Left ventricle myocardium inferior (tissue), 1 donor: ENCODE data around the gene SLX4. TPM values are rescaled to one million over a fixed set of nuclear protein-coding genes. Genes with fewer than 3 reads are reported as not detected.

Source experiments
- DNase-seq: peaks from one replicate; pipeline ENCODE4 v3.0.0-alpha.2; 2020
- H3K27ac ChIP-seq: fragments of 200-600 bp; replicated peaks from 2 replicates; pipeline ENCODE4 v1.8.0; 2021
- H3K27me3 ChIP-seq: fragments of 200-600 bp; 2 replicates; pipeline ENCODE4 v1.8.0; 2021; ENCODE audit warnings: low read depth
- H3K36me3 ChIP-seq: fragments of 200-600 bp; 2 replicates; pipeline ENCODE4 v1.8.0; 2021
- H3K4me1 ChIP-seq: fragments of 200-600 bp; 2 replicates; pipeline ENCODE4 v1.8.0; 2021
- H3K4me3 ChIP-seq: fragments of 200-600 bp; 2 replicates; pipeline ENCODE4 v1.8.0; 2021; ENCODE audit warnings: mild to moderate bottlenecking, moderate library complexity
- H3K9me3 ChIP-seq: fragments of 200-600 bp; replicated peaks from 2 replicates; pipeline ENCODE4 v1.8.0; 2021
- intact Hi-C: fragments of 100-400 bp; cut with micrococcal nuclease; formaldehyde crosslinking; loops from one replicate; pipeline ENCODE4 v1.11.0; 2022
- total RNA-seq: library from RNA; stranded (reverse); fragmentation: NEBNext Ultra II Directional; extraction: Animal tissue kit (Norgen Biotek cat#: 25700); gene quantifications from one replicate; pipeline ENCODE4 v1.2.1, GENCODE V29; 2021
- TF ChIP-seq, protein P1 (sequence below): fragments of 200-600 bp; IDR thresholded peaks from 2 replicates; pipeline ENCODE4 v1.8.0; 2021; ENCODE audit warnings: antibody characterized with exemption, mild to moderate bottlenecking, borderline replicate concordance
- donor health status: DM: no; HTN: yes; CAD: no; lungs with severe emphysema.

The SLX4 gene
- total RNA-seq, 1 donor from 2014 or later: 2.5 TPM

DNA sequence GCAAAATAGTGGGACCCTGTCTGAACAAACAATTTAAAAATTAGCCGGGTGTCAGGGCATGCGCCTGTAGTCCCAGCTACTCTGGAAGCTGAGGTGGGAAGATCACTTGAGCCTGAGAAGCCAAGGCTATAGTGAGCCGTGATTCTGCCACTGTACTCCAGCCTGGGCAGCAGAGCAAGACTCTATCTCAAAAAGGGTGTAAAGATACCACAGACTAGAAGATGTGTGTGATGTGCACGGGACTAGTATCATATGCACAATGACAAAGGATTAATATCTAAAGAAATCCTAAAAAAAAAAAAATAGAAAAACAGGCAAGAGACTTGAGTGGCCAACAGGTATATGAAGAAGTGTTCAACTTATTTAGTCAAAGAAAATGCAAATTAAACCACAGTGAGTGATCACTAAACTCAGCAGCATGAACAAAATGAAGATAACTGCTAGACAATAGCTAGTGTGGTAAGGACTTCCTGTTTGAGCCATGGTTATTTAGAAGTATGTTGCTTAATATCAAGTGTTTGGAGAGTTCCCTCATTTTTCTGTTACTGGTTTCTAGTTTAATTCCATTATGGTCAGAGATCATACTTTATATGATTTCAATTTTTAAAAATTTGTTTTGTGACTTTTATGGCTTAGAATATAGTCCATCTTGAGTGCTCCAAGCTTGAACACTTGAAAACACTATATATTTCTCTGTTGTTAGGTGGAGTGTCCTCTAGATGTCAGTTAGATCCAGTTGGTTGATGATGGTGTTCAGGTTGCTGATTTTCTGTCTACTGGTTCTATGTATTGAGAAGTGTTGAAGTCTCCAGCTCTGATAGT, 14.7 kb upstream of the SLX4 start:
- DNase-seq: no peak
- H3K9me3 ChIP-seq: no peaks in the 10 kb centered on the region
- H3K27me3 ChIP-seq: no peaks in the 10 kb centered on the region
- no peak overlapping the region for H3K27ac ChIP-seq
- H3K4me3 ChIP-seq: no peak overlapping the region
- TF ChIP-seq, protein P1, sequence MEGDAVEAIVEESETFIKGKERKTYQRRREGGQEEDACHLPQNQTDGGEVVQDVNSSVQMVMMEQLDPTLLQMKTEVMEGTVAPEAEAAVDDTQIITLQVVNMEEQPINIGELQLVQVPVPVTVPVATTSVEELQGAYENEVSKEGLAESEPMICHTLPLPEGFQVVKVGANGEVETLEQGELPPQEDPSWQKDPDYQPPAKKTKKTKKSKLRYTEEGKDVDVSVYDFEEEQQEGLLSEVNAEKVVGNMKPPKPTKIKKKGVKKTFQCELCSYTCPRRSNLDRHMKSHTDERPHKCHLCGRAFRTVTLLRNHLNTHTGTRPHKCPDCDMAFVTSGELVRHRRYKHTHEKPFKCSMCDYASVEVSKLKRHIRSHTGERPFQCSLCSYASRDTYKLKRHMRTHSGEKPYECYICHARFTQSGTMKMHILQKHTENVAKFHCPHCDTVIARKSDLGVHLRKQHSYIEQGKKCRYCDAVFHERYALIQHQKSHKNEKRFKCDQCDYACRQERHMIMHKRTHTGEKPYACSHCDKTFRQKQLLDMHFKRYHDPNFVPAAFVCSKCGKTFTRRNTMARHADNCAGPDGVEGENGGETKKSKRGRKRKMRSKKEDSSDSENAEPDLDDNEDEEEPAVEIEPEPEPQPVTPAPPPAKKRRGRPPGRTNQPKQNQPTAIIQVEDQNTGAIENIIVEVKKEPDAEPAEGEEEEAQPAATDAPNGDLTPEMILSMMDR: no peak
- no peaks in the 10 kb centered on the region for H3K4me1 ChIP-seq
- no peaks in the 10 kb centered on the region for H3K36me3 ChIP-seq
- intact Hi-C loops: no loop called here

- TF ChIP-seq, protein P1: no peak
These were observed 13.9 kb upstream of the SLX4 start for GRCh38 chr16:3625331-3625730.

GRCh38 chr16:3623642-3624041, 12.2 kb upstream of the SLX4 start:
- H3K27me3 ChIP-seq: no peaks in the 10 kb centered on the region
- no peaks in the 10 kb centered on the region for H3K9me3 ChIP-seq
- TF ChIP-seq, protein P1: no peak
- no peak overlapping the region for H3K4me3 ChIP-seq
- no peaks in the 10 kb centered on the region for H3K36me3 ChIP-seq
- H3K4me1 ChIP-seq: no peaks in the 10 kb centered on the region
- intact Hi-C loops: no loop called here
- no peak for DNase-seq
- no peak overlapping the region for H3K27ac ChIP-seq

More at GRCh38 chr16:3625331-3625730, 13.9 kb upstream of the SLX4 start:
- no peaks in the 10 kb centered on the region for H3K9me3 ChIP-seq
- H3K36me3 ChIP-seq: no peaks in the 10 kb centered on the region
- no peaks in the 10 kb centered on the region for H3K4me1 ChIP-seq
- no peaks in the 10 kb centered on the region for H3K27me3 ChIP-seq
- DNase-seq: no peak
- no peak overlapping the region for H3K27ac ChIP-seq
- intact Hi-C loops: no loop called here
- H3K4me3 ChIP-seq: no peak overlapping the region

GRCh38 chr16:3618769-3619141, 7.3 kb upstream of the SLX4 start:
- Histone ChIP-seq H3K4me1 (no peaks in the 10 kb centered on the region), H3K27ac (no peak overlapping the region), H3K9me3 (no peaks in the 10 kb centered on the region), H3K27me3 (no peaks in the 10 kb centered on the region), H3K4me3 (no peak overlapping the region), H3K36me3 (peaks cover 8% of the 10 kb centered on the region)
- intact Hi-C loops: no loop called here
- DNase-seq: no peak
- TF ChIP-seq, protein P1: no peak

DNA sequence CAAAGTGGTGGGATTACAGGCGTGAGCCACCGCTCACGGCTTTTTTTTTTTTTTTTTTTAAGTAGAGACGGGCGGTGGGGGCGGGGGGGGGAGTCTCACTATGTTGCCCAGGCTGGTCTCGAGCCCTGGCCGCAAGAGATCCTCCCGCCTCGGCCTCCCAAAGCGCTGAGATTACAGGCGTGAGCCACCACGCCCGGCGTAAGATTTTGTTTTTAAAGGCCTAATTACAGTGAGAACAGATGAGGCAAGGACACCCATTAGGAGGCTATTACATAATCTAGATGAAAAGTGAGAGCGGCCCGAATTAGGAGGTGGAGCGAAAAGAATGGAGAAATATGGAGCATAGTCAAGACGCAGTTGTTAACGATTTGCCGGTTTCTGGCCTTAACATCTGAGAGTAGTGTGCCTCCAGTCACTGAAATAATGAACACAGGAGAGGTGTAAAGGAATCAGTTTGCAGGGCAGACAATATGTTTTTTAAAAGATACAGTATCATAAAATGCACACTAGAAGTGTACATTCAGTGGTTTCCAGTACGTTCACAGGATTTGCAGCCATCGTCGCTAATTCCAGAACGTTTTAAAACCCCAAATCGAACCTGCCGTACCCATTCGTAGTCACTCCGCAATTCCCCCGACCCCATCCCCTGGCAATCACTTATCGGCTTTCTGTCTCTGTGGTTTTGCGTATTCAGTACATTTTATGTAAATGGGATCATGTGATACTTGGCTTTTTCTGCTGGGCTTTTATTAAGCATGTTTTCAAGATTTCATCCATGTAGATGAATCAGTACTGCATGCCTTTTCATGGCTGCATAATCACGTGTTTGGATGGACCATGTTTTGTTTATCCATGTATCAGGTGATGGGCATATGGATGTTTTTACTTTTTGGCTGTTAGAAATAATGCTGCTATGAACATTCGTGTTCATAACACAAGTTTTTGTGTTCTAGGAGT, 1.4 kb upstream of the SLX4 start:
- no peak for DNase-seq
- TF ChIP-seq, protein P1: no peak
- Histone ChIP-seq H3K4me1 (peaks cover 36% of the 10 kb centered on the region), H3K4me3 (peak overlapping the region; percentile 75), H3K9me3 (no peaks in the 10 kb centered on the region), H3K27me3 (no peaks in the 10 kb centered on the region), H3K36me3 (peaks cover 8% of the 10 kb centered on the region), H3K27ac (no peak overlapping the region)
- intact Hi-C loops: no loop called here
